Raji (cell line): ENCODE data around the gene NRF1.

Experiments used
- POLR2A ChIP-seq: IDR thresholded peaks from 2 replicates; pipeline ENCODE4 v1.6.1; 2011; ENCODE audit warnings: low read depth, low read length, control low read depth; ENCODE audit not compliant: insufficient read depth

The NRF1 gene

DNA sequence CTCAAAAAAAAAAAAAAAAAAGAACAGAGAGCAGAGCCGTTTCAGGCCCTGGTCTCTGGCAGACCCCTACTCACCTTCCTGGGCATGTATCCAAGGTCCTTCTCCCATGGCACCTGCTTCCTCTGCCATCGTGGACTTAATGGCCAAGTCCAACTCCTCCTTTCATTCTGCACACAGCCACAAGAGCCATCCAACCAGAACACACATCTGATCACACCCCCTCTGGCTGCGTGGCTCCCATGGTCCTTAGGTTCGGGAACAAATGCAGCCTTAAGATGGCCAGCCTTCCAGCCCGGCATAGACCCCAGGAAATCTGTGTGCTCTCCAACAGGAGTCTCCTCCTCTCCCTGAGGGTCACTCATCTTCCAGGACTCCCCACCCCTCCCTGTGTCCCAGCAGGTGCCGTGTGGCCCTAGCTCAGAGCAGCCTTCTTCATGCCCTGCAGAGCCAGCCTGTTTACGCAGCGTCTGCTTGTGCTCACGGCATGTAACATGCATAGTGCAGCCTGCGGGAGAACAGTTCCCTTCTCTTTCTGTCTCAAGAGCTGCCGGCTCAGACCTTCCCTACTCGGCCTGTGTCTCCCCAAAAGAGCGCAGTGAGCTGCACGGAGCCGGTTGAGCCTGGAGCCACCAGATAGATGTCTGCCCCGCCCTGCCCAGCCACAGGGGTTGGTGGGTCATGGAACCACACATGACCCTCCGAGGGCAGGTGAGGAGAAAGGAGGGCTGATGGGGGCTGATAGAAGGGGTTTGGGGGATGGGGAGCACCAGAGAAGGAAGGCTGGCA is 157.3 kb downstream of the NRF1 start:
- TF ChIP-seq POLR2A: no peak

GRCh38 chr7:129769400-129769774 is 157.9 kb downstream of the NRF1 start:
- TF ChIP-seq POLR2A: no peak

- TF ChIP-seq POLR2A: no peak
These were observed 158.6 kb downstream of the NRF1 start for GRCh38 chr7:129769866-129770808.

- no peak for TF ChIP-seq POLR2A
These were observed 159.8 kb downstream of the NRF1 start for GRCh38 chr7:129771201-129771927.

DNA sequence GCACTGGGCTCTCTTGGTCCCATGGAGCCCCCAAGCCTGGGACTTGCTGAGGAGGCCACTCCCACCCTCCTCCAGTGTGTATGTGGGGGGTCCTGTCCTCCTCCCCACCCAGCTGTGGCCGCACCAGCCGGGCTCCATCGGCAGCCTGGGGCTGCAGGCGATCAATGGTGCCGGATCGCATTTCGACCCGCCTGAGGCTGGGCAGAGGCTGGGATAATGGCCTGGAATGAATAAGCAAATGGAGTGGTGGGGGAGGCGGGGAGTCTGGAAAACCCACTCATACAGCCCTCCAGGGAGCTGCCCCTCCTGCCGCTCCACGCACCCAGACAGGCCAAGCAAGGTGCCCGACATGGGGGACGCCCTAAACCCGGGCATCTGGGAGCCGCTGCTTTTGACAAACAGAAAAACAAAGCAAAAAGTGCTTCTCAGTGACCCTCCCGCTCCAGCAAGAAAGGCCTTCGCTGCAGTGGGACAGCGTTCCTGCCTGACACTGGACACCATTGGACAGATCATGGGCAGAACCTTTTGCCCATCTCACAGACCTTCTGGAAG is 160.5 kb downstream of the NRF1 start:
- no peak for TF ChIP-seq POLR2A

DNA sequence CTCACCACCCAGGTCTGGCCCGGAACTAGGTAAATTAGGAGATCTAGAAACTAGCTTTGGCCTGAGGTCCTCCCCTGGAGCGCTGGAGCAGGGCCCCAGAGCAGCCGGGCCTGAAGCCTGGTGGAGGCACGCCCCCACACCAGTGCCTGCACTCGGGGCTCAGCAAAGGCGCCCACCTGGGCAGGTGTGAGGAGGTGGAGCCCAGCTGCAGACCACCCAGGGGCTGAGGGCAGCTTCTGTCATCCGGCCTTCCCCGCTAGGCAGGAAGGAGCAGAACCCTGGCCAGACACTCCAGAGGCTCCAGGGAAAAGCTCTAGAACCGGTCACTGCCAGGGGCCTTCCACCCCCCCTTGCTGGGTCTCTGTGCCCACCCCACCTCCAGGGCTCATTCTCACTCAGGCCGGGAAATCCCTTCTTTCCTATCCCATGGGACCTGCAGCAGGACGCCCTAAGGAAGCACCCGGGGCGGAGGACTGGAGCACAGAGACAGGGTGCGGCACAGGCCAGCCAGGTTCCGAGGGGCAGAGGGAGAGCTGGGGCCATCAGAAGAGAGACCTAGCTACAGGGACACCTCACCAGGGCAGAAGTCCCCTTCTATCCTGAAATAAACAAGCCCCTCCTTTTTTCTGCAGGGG is 161.2 kb downstream of the NRF1 start:
- TF ChIP-seq POLR2A: no peak

DNA sequence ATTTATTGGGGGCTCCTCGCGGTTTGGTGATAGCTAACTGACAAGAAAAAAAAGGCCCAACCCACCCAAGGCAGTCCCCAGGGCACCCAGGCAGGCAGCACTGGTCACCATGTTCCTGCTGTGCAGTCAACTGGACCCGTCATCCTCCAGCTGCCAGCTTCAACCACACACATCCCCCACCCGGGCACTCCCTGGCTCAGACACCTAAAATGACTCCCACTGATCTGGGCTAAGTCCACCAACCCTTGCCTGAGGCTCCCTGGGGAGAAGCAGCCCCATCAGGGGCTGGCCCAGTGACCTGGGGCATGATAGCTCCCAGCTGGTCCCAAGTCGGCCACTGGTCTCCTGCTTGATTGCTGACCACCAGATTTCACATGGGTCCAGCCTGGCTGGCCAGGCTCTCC is 161.8 kb downstream of the NRF1 start:
- no peak for TF ChIP-seq POLR2A

DNA sequence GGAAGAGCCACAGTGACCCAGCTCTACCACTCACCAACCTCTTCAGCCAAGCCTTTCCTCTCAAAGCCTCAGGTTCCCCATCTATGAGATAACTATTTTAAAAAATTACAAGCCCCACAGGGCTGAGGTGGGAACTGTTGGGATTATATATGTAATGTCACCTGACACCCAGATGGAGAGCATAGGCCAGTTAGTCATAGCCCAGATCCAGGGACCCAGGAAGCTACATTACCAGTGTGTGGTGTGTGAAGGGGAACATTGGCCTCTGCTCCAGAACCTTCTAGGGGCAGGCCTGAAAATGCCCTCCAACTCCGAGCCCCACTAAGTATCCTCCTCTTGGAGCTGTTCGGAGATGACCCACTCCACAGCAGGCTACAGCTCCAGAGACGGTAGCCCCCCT is 162.4 kb downstream of the NRF1 start:
- no peak for TF ChIP-seq POLR2A

- no peak for TF ChIP-seq POLR2A
These were observed 162.8 kb downstream of the NRF1 start for GRCh38 chr7:129774359-129774758.

GRCh38 chr7:129774871-129775694 is 163.6 kb downstream of the NRF1 start:
- TF ChIP-seq POLR2A: no peak

DNA sequence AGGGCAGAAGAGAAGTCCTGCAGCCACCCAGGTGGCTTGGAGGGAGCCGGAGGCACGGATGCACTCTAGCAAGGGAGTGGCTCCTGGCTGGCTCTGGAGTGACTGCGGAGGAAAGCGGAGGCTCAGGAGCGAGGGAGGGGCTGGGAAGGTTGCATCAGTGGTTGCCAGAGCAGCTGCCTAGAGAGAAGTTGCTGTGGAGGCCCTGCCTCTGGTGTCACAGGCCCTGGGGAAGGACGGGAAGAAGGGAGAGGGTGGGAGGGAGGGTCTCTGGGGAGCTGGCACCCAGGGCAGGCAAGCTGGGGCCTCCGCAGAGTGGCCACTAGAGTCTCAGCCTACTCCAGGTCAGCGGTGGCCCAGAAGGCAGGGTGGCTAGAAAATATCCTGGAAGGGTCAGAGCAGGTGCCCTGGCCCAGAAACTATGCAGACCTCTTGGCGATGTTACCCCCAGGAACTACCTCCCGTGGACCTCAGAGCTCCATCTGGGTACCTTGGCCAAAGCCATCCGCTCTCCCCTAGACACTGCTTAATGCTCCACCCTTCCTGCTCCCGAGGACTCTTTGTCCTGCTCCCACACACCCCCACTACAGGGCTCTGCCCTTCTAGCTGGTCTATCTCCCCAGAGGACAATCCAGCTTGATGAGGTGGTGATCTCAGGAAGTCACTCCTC is 164.3 kb downstream of the NRF1 start:
- TF ChIP-seq POLR2A: no peak

- no peak for TF ChIP-seq POLR2A
These were observed 164.8 kb downstream of the NRF1 start for GRCh38 chr7:129776362-129776722.

- no peak for TF ChIP-seq POLR2A
These were observed 165.8 kb downstream of the NRF1 start for GRCh38 chr7:129777195-129777844.
